Keratinocyte (primary cell): ENCODE measurements around the gene IFT74. TPM values are rescaled to one million over a fixed set of nuclear protein-coding genes. Genes with fewer than 3 reads are reported as not detected.

Source experiments
- DNase-seq: peaks from one replicate; pipeline ENCODE4 v3.0.0-alpha.2; 2011; ENCODE audit warnings: low read depth, missing footprints, low spot score
- FAIRE-seq: peaks from 2 replicates; lab custom pipeline; 2011; peaks lifted over from hg19 to GRCh38; lab: Jason Lieb, UNC
- H2AFZ ChIP-seq: 2 replicates; pipeline ENCODE4 v1.6.0; 2012; ENCODE audit warnings: low read length, control low read depth, inconsistent platforms; ENCODE audit not compliant: control insufficient read depth
- H3K27ac ChIP-seq: 2 replicates; pipeline ENCODE4 v1.5.1; 2011; ENCODE audit warnings: low read length; ENCODE audit not compliant: control insufficient read depth, insufficient read depth
- H3K27me3 ChIP-seq: 3 replicates; pipeline ENCODE4 v1.6.0; 2011; ENCODE audit warnings: low read length; ENCODE audit not compliant: control insufficient read depth, insufficient read depth; ENCODE audit errors: extremely low read depth
- H3K36me3 ChIP-seq, 2 experiments: 2 replicates in 1 of 2; 3 replicates in 1 of 2; pipeline ENCODE4 v1.5.1; 2011; ENCODE audit warnings: low read length in 2 of 2, mild to moderate bottlenecking in 1 of 2; ENCODE audit not compliant: control insufficient read depth in 2 of 2, insufficient read depth in 2 of 2; ENCODE audit errors: extremely low read depth in 1 of 2
- H3K4me1 ChIP-seq: 3 replicates; pipeline ENCODE4 v1.5.1; 2011; ENCODE audit warnings: low read length; ENCODE audit not compliant: control insufficient read depth, insufficient read depth; ENCODE audit errors: extremely low read depth
- H3K4me2 ChIP-seq: 3 replicates; pipeline ENCODE4 v1.6.0; 2011; ENCODE audit warnings: low read depth, low read length; ENCODE audit not compliant: control insufficient read depth, insufficient read depth; ENCODE audit errors: extremely low read depth
- H3K4me3 ChIP-seq, 3 experiments: fragments of 200-600 bp in 1 of 3; sonication (generic) in 1 of 3; 2 replicates in 2 of 3; 3 replicates in 1 of 3; pipeline ENCODE4 v1.5.1; 2011 to 2016; ENCODE audit warnings: low read length in 3 of 3, mild to moderate bottlenecking in 3 of 3, control low read depth in 2 of 3, inconsistent platforms in 1 of 3, low read depth in 1 of 3, mixed read lengths in 1 of 3, mixed run types in 1 of 3, moderate library complexity in 1 of 3; ENCODE audit not compliant: control insufficient read depth in 2 of 3, insufficient read depth in 2 of 3; ENCODE audit errors: extremely low read depth in 1 of 3
- H3K79me2 ChIP-seq: 2 replicates; pipeline ENCODE4 v1.6.0; 2012; ENCODE audit warnings: low read length; ENCODE audit not compliant: control insufficient read depth, insufficient read depth
- H3K9ac ChIP-seq: 3 replicates; pipeline ENCODE4 v1.6.0; 2011; ENCODE audit warnings: low read length; ENCODE audit not compliant: control insufficient read depth, insufficient read depth; ENCODE audit errors: extremely low read depth
- H3K9me1 ChIP-seq: 3 replicates; pipeline ENCODE4 v1.6.0; 2011; ENCODE audit warnings: low read length; ENCODE audit not compliant: control insufficient read depth, insufficient read depth; ENCODE audit errors: extremely low read depth
- H3K9me3 ChIP-seq: 2 replicates; pipeline ENCODE4 v1.5.1; 2012; ENCODE audit warnings: low read depth, low read length; ENCODE audit not compliant: control insufficient read depth
- H4K20me1 ChIP-seq: 3 replicates; pipeline ENCODE4 v1.6.0; 2011; ENCODE audit warnings: low read length; ENCODE audit not compliant: control insufficient read depth, insufficient read depth; ENCODE audit errors: extremely low read depth
- EZH2 ChIP-seq: IDR thresholded peaks from one replicate; pipeline ENCODE4 v1.6.1; 2012; ENCODE audit warnings: inconsistent platforms, mild to moderate bottlenecking, low read length, moderate library complexity
- dilution Hi-C: fragments of 300-500 bp; cut with MboI; formaldehyde crosslinking; loops from one replicate; pipeline ENCODE4 v1.7.0; 2020; ENCODE audit warnings: low sequenced_read_pairs; ENCODE audit not compliant: extremely low pct_ligation_motif_present
- polyA plus RNA-seq, 5 experiments: library from polyadenylated mRNA; depleted of rRNA in 3 of 5; stranded (reverse) in 3 of 5; stranded (forward) in 1 of 5; unstranded in 1 of 5; fragments of >200 nt; gene quantifications; 1 replicate in 1 of 5; 2 replicates in 3 of 5; 3 replicates in 1 of 5; pipeline versions ENCODE4 v1.2.1 to v1.2.3, GENCODE V29; 2011 to 2012; ENCODE audit warnings: missing spikeins in 2 of 5, low read depth in 1 of 5, low replicate concordance in 1 of 5
- TF ChIP-seq, protein P1 (sequence below), 3 experiments: IDR thresholded peaks in 1 of 3; conservative IDR thresholded peaks in 1 of 3; optimal IDR thresholded peaks in 1 of 3; 2 replicates in 2 of 3; 3 replicates in 1 of 3; pipeline versions ENCODE3 to v1.5.1; 2011; ENCODE audit warnings: low read length in 3 of 3, mild to moderate bottlenecking in 3 of 3, moderate library complexity in 2 of 3, control low read depth in 1 of 3, inconsistent platforms in 1 of 3; ENCODE audit not compliant: insufficient read depth in 2 of 3; ENCODE audit errors: extremely low read depth in 1 of 3

Gene IFT74
- polyA plus RNA-seq, 1 donor (not counting 4 experiments of a cell fraction or from before 2014, with no cell fraction given): 12.9 TPM

DNA sequence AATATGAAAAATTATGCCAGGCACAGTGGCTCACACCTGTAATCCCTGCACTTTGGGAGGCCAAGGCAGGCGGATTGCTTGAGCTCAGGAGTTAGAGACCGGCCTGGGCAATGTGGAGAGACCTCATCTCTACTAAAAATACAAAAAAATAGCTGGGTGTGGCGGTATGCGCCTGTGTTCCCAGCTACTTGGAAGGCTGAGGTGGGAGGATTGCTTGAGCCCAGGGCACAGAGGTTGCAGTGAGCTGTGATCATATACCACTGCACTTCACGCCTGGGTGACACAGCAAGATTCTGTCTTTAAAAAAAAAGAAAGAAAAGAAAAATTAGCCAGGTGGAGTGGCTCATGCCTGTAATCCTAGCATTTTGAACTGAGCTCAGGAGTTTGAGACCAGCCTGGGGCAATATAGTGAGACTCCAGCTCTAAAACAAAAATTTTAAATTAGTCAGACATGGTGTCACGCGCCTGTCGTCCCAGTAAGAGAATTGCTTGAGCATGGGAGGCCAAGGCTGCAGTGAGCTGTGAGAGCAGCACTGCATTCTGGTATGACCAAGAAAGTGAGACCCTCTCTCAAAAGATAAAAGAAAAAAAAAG, 27.2 kb upstream of the IFT74 start:
- Histone ChIP-seq H3K79me2 (peaks cover 5% of the 10 kb centered on the region), H3K27me3 (no peaks in the 10 kb centered on the region), H3K36me3 (peaks cover 0 to 8% of the 10 kb centered on the region in 2 experiments), H4K20me1 (no peaks in the 10 kb centered on the region), H3K4me3 (no peak overlapping the region), H3K4me1 (no peaks in the 10 kb centered on the region), H3K4me2 (no peak overlapping the region), H3K9ac (no peak overlapping the region), H3K27ac (no peak overlapping the region), H3K9me3 (no peaks in the 10 kb centered on the region), H2AFZ (no peak overlapping the region), H3K9me1 (no peaks in the 10 kb centered on the region)
- DNase-seq: no peak
- dilution Hi-C loops: no loop called here
- no peak for FAIRE-seq
- TF ChIP-seq EZH2: no peak
- TF ChIP-seq, protein P1, sequence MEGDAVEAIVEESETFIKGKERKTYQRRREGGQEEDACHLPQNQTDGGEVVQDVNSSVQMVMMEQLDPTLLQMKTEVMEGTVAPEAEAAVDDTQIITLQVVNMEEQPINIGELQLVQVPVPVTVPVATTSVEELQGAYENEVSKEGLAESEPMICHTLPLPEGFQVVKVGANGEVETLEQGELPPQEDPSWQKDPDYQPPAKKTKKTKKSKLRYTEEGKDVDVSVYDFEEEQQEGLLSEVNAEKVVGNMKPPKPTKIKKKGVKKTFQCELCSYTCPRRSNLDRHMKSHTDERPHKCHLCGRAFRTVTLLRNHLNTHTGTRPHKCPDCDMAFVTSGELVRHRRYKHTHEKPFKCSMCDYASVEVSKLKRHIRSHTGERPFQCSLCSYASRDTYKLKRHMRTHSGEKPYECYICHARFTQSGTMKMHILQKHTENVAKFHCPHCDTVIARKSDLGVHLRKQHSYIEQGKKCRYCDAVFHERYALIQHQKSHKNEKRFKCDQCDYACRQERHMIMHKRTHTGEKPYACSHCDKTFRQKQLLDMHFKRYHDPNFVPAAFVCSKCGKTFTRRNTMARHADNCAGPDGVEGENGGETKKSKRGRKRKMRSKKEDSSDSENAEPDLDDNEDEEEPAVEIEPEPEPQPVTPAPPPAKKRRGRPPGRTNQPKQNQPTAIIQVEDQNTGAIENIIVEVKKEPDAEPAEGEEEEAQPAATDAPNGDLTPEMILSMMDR (optimal IDR thresholded peaks at IDR 0.05 in 1 of 3, IDR thresholded peaks at IDR 0.05 in 1 of 3, conservative IDR thresholded peaks at IDR 0.05 in 1 of 3; ENCODE audit: extremely low read depth in 1 of 3, insufficient read depth in 2 of 3, low read length in 3 of 3): no peak

DNA sequence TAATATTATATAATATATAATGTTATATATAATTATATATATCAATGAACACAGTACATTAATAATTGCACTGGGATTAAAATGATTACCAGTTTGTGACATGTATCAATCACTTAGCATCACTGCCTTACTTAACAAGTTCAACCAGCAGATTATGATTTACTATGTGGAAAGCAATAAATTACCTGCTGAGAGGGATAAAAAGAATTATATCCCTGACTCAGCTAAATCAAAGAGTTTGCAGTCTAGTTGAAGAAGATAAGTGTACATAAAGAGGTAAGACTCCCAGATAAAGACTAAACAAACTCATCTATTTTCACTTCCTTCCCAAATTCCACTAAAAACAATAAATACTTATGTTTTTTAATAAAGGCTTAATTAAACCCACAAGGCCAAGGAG, 20.4 kb upstream of the IFT74 start:
- H3K27ac ChIP-seq: no peak overlapping the region
- no peak overlapping the region for H3K4me3 ChIP-seq
- H3K27me3 ChIP-seq: no peaks in the 10 kb centered on the region
- no peaks in the 10 kb centered on the region for H3K4me1 ChIP-seq
- H2AFZ ChIP-seq: no peak overlapping the region
- H4K20me1 ChIP-seq: no peaks in the 10 kb centered on the region
- no peaks in the 10 kb centered on the region for H3K36me3 ChIP-seq
- H3K4me2 ChIP-seq: no peak overlapping the region
- H3K9ac ChIP-seq: no peak overlapping the region
- peaks cover 63% of the 10 kb centered on the region for H3K79me2 ChIP-seq
- no peaks in the 10 kb centered on the region for H3K9me3 ChIP-seq
- H3K9me1 ChIP-seq: no peaks in the 10 kb centered on the region
- DNase-seq: no peak
- TF ChIP-seq, protein P1 (optimal IDR thresholded peaks at IDR 0.05 in 1 of 3, IDR thresholded peaks at IDR 0.05 in 1 of 3, conservative IDR thresholded peaks at IDR 0.05 in 1 of 3; ENCODE audit: extremely low read depth in 1 of 3, insufficient read depth in 2 of 3, low read length in 3 of 3): no peak
- no peak for TF ChIP-seq EZH2
- no peak for FAIRE-seq
- dilution Hi-C loops: no loop called here
